GM20431 (cell line): ENCODE results near the gene NRN1L.

Experiments used
- in situ Hi-C: fragments of 300-500 bp; cut with MseI, MboI; formaldehyde crosslinking; loops from one replicate; pipeline ENCODE4 v1.15.0; 2020; ENCODE audit warnings: low sequenced_read_pairs; ENCODE audit not compliant: unreplicated experiment

Gene NRN1L

GRCh38 chr16:67933805-67934204, 49.1 kb downstream of the NRN1L start:
- in situ Hi-C loops, result no loop called here

GRCh38 chr16:67934306-67935100, 49.8 kb downstream of the NRN1L start:
- in situ Hi-C loops, result no loop called here

- in situ Hi-C loops, result no loop called here
Observed at GRCh38 chr16:67935101-67935401, 50.4 kb downstream of the NRN1L start.

- in situ Hi-C loops, result no loop called here
Observed at GRCh38 chr16:67935402-67936123, 50.9 kb downstream of the NRN1L start.
